Keratinocyte (primary cell): ENCODE data around the gene HOXB9. TPM values are rescaled to one million over a fixed set of nuclear protein-coding genes. Genes with fewer than 3 reads are reported as not detected.

Experiments used
- DNase-seq: peaks from one replicate; pipeline ENCODE4 v3.0.0-alpha.2; 2011; ENCODE audit warnings: low read depth, missing footprints, low spot score
- FAIRE-seq: peaks from 2 replicates; lab custom pipeline; 2011; peaks lifted over from hg19 to GRCh38; lab: Jason Lieb, UNC
- H2AFZ ChIP-seq: 2 replicates; pipeline ENCODE4 v1.6.0; 2012; ENCODE audit warnings: low read length, control low read depth, inconsistent platforms; ENCODE audit not compliant: control insufficient read depth
- H3K27ac ChIP-seq: 2 replicates; pipeline ENCODE4 v1.5.1; 2011; ENCODE audit warnings: low read length; ENCODE audit not compliant: control insufficient read depth, insufficient read depth
- H3K27me3 ChIP-seq: 3 replicates; pipeline ENCODE4 v1.6.0; 2011; ENCODE audit warnings: low read length; ENCODE audit not compliant: control insufficient read depth, insufficient read depth; ENCODE audit errors: extremely low read depth
- H3K36me3 ChIP-seq, 2 experiments: 2 replicates in 1 of 2; 3 replicates in 1 of 2; pipeline ENCODE4 v1.5.1; 2011; ENCODE audit warnings: low read length in 2 of 2, mild to moderate bottlenecking in 1 of 2; ENCODE audit not compliant: control insufficient read depth in 2 of 2, insufficient read depth in 2 of 2; ENCODE audit errors: extremely low read depth in 1 of 2
- H3K4me1 ChIP-seq: 3 replicates; pipeline ENCODE4 v1.5.1; 2011; ENCODE audit warnings: low read length; ENCODE audit not compliant: control insufficient read depth, insufficient read depth; ENCODE audit errors: extremely low read depth
- H3K4me2 ChIP-seq: 3 replicates; pipeline ENCODE4 v1.6.0; 2011; ENCODE audit warnings: low read depth, low read length; ENCODE audit not compliant: control insufficient read depth, insufficient read depth; ENCODE audit errors: extremely low read depth
- H3K4me3 ChIP-seq, 3 experiments: fragments of 200-600 bp in 1 of 3; sonication (generic) in 1 of 3; 2 replicates in 2 of 3; 3 replicates in 1 of 3; pipeline ENCODE4 v1.5.1; 2011 to 2016; ENCODE audit warnings: low read length in 3 of 3, mild to moderate bottlenecking in 3 of 3, control low read depth in 2 of 3, inconsistent platforms in 1 of 3, low read depth in 1 of 3, mixed read lengths in 1 of 3, mixed run types in 1 of 3, moderate library complexity in 1 of 3; ENCODE audit not compliant: control insufficient read depth in 2 of 3, insufficient read depth in 2 of 3; ENCODE audit errors: extremely low read depth in 1 of 3
- H3K79me2 ChIP-seq: 2 replicates; pipeline ENCODE4 v1.6.0; 2012; ENCODE audit warnings: low read length; ENCODE audit not compliant: control insufficient read depth, insufficient read depth
- H3K9ac ChIP-seq: 3 replicates; pipeline ENCODE4 v1.6.0; 2011; ENCODE audit warnings: low read length; ENCODE audit not compliant: control insufficient read depth, insufficient read depth; ENCODE audit errors: extremely low read depth
- H3K9me1 ChIP-seq: 3 replicates; pipeline ENCODE4 v1.6.0; 2011; ENCODE audit warnings: low read length; ENCODE audit not compliant: control insufficient read depth, insufficient read depth; ENCODE audit errors: extremely low read depth
- H3K9me3 ChIP-seq: 2 replicates; pipeline ENCODE4 v1.5.1; 2012; ENCODE audit warnings: low read depth, low read length; ENCODE audit not compliant: control insufficient read depth
- H4K20me1 ChIP-seq: 3 replicates; pipeline ENCODE4 v1.6.0; 2011; ENCODE audit warnings: low read length; ENCODE audit not compliant: control insufficient read depth, insufficient read depth; ENCODE audit errors: extremely low read depth
- CTCF ChIP-seq, 3 experiments: IDR thresholded peaks in 1 of 3; conservative IDR thresholded peaks in 1 of 3; optimal IDR thresholded peaks in 1 of 3; 2 replicates in 2 of 3; 3 replicates in 1 of 3; pipeline versions ENCODE3 to v1.5.1; 2011; ENCODE audit warnings: low read length in 3 of 3, mild to moderate bottlenecking in 3 of 3, moderate library complexity in 2 of 3, control low read depth in 1 of 3, inconsistent platforms in 1 of 3; ENCODE audit not compliant: insufficient read depth in 2 of 3; ENCODE audit errors: extremely low read depth in 1 of 3
- EZH2 ChIP-seq: IDR thresholded peaks from one replicate; pipeline ENCODE4 v1.6.1; 2012; ENCODE audit warnings: inconsistent platforms, mild to moderate bottlenecking, low read length, moderate library complexity
- dilution Hi-C: fragments of 300-500 bp; cut with MboI; formaldehyde crosslinking; loops from one replicate; pipeline ENCODE4 v1.7.0; 2020; ENCODE audit warnings: low sequenced_read_pairs; ENCODE audit not compliant: extremely low pct_ligation_motif_present
- polyA plus RNA-seq, 5 experiments: library from polyadenylated mRNA; depleted of rRNA in 3 of 5; stranded (reverse) in 3 of 5; stranded (forward) in 1 of 5; unstranded in 1 of 5; fragments of >200 nt; gene quantifications; 1 replicate in 1 of 5; 2 replicates in 3 of 5; 3 replicates in 1 of 5; pipeline versions ENCODE4 v1.2.1 to v1.2.3, GENCODE V29; 2011 to 2012; ENCODE audit warnings: missing spikeins in 2 of 5, low read depth in 1 of 5, low replicate concordance in 1 of 5

HOXB9 gene
- polyA plus RNA-seq, 1 donor (not counting 4 experiments of a cell fraction or from before 2014, with no cell fraction given): 0.03 TPM

- dilution Hi-C loops: no loop called here
- peaks cover 87% of the 10 kb centered on the region for H3K27me3 ChIP-seq
- H4K20me1 ChIP-seq: no peaks in the 10 kb centered on the region
- H3K9ac ChIP-seq: no peak overlapping the region
- DNase-seq: no peak
- H3K4me2 ChIP-seq: no peak overlapping the region
- H3K9me1 ChIP-seq: no peaks in the 10 kb centered on the region
- no peak for FAIRE-seq
- no peak overlapping the region for H3K27ac ChIP-seq
- H3K9me3 ChIP-seq: no peaks in the 10 kb centered on the region
- no peak overlapping the region for H2AFZ ChIP-seq
- H3K79me2 ChIP-seq: no peaks in the 10 kb centered on the region
- TF ChIP-seq CTCF (optimal IDR thresholded peaks at IDR 0.05 in 1 of 3, IDR thresholded peaks at IDR 0.05 in 1 of 3, conservative IDR thresholded peaks at IDR 0.05 in 1 of 3; ENCODE audit: extremely low read depth in 1 of 3, insufficient read depth in 2 of 3, low read length in 3 of 3) (no peak), EZH2 (peak; percentile 49)
- H3K36me3 ChIP-seq: peaks cover 0 to 2% of the 10 kb centered on the region in 2 experiments
- no peak overlapping the region for H3K4me3 ChIP-seq
- peaks cover 25% of the 10 kb centered on the region for H3K4me1 ChIP-seq
Observed at GRCh38 chr17:48575673-48576478, 50.3 kb downstream of the HOXB9 start.

GRCh38 chr17:48575066-48575582 is 51.0 kb downstream of the HOXB9 start:
- FAIRE-seq (no peak), DNase-seq (no peak)
- Histone ChIP-seq H3K36me3 (peaks cover 0 to 2% of the 10 kb centered on the region in 2 experiments), H3K9me1 (no peaks in the 10 kb centered on the region), H3K27ac (no peak overlapping the region), H3K9me3 (no peaks in the 10 kb centered on the region), H3K4me3 (no peak overlapping the region), H3K9ac (no peak overlapping the region), H3K4me2 (no peak overlapping the region), H4K20me1 (no peaks in the 10 kb centered on the region), H3K27me3 (peaks cover 87% of the 10 kb centered on the region), H3K79me2 (no peaks in the 10 kb centered on the region), H3K4me1 (peaks cover 25% of the 10 kb centered on the region), H2AFZ (no peak overlapping the region)
- TF ChIP-seq CTCF (optimal IDR thresholded peaks at IDR 0.05 in 1 of 3, IDR thresholded peaks at IDR 0.05 in 1 of 3, conservative IDR thresholded peaks at IDR 0.05 in 1 of 3; ENCODE audit: extremely low read depth in 1 of 3, insufficient read depth in 2 of 3, low read length in 3 of 3) (no peak), EZH2 (no peak)
- dilution Hi-C loops: no loop called here
